Peyer's patch (tissue), 4 donors: ENCODE measurements around the gene INTS7. TPM values are rescaled to one million over a fixed set of nuclear protein-coding genes. Genes with fewer than 3 reads are reported as not detected.

Experiments
- DNase-seq, 3 donors: peaks; one replicate each; pipeline ENCODE4 v3.0.0-alpha.2; 2017 to 2019
- H3K27ac ChIP-seq, 4 donors: fragments of 200-600 bp; sonication (generic); one replicate each; pipeline ENCODE4 v1.5.1; 2016 to 2019
- H3K27me3 ChIP-seq, 2 donors: fragments of 200-600 bp; sonication (generic); one replicate each; pipeline ENCODE4 v1.5.1; 2019
- H3K36me3 ChIP-seq, 3 donors: fragments of 200-600 bp; sonication (generic); one replicate each; pipeline ENCODE4 v1.5.1; 2016 to 2019
- H3K4me1 ChIP-seq, 4 donors: fragments of 200-600 bp; sonication (generic); one replicate each; pipeline ENCODE4 v1.5.1; 2016 to 2019
- H3K4me3 ChIP-seq, 4 donors: fragments of 200-600 bp; sonication (generic); 1 replicate in 3 of 4; 2 replicates in 1 of 4; pipeline ENCODE4 v1.5.1; 2016 to 2019; ENCODE audit warnings: mild to moderate bottlenecking in 1 of 4
- H3K9me3 ChIP-seq, 4 donors: fragments of 200-600 bp; sonication (generic); one replicate each; pipeline ENCODE4 v1.5.1; 2016 to 2019; ENCODE audit warnings: mild to moderate bottlenecking in 1 of 4
- CTCF ChIP-seq, 6 experiments: fragments of 450-650 bp in 4 of 6; fragments of 200-600 bp in 2 of 6; sonication (generic) in 1 of 6; IDR thresholded peaks; one replicate each; pipeline ENCODE4 v1.5.1; 2017 to 2019; ENCODE audit warnings: antibody characterized with exemption in 6 of 6, mild to moderate bottlenecking in 3 of 6, moderate library complexity in 1 of 6
- POLR2A ChIP-seq, 2 donors: fragments of 450-650 bp; IDR thresholded peaks; one replicate each; pipeline ENCODE4 v1.5.1; 2017; ENCODE audit warnings: antibody characterized with exemption in 2 of 2, mild to moderate bottlenecking in 2 of 2, moderate library complexity in 2 of 2
- total RNA-seq, 4 donors: library from RNA; depleted of rRNA; stranded (reverse); fragments of >200 nt; gene quantifications; one replicate each; pipeline ENCODE4 v1.1.0, GENCODE V29; 2016

Gene INTS7
- total RNA-seq, 4 donors from 2014 or later, result 7.7 to 21.5 (median 11.9) TPM

DNA sequence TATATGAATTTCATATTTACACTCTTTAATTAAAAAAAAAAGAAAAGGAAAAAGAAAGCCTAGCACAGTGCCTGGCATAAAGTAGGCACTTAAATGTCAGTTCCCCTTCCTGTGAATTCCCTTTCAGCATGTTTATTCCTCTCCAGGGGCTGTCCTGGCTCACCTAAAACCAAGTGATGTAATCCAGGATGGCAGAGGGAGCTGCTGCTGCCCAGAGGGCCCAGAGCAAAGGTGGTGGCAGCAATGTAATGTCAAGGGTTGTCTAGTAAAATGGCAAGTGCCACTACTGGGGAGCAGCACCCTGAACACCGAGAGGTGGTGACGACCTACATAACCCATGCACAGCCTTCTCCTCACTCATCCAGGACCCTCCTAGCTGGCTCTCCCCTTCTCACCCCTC is 126.4 kb downstream of the INTS7 start:
- Histone ChIP-seq H3K4me3 (no peak overlapping the region), H3K27me3 (no peaks in the 10 kb centered on the region), H3K36me3 (no peaks in the 10 kb centered on the region), H3K9me3 (peaks cover 0 to 5% (median 0%) of the 10 kb centered on the region in 4 donors), H3K27ac (peak overlapping the region in 2 of 4 donors; percentile 50 to 91), H3K4me1 (peaks cover 0 to 32% (median 4%) of the 10 kb centered on the region in 4 donors)
- DNase-seq, result no peak
- TF ChIP-seq POLR2A (IDR thresholded peaks at IDR 0.05) (no peak), CTCF (IDR thresholded peaks at IDR 0.05) (no peak)

DNA sequence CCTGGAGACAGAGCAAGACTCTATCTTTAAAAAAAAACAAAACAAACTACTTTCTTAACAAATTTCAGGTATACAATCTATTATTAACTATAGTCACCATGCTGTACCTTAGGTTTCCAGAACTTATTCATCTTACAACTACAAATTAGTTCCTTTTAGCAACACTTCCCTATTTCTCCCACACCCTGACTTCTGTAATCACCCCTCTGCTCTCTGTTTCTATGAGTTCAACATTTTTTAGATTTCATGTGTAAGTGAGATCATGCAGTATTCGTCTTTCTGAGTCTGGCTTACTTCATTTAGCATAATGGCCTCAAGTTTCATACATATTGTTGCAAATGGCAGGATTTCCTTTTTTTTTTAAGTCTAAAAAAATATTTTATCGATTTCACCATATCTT is 126.9 kb downstream of the INTS7 start:
- TF ChIP-seq CTCF (IDR thresholded peaks at IDR 0.05) (no peak), POLR2A (IDR thresholded peaks at IDR 0.05) (no peak)
- peaks cover 0 to 32% (median 4%) of the 10 kb centered on the region in 4 donors for H3K4me1 ChIP-seq
- H3K27me3 ChIP-seq, result no peaks in the 10 kb centered on the region
- peaks cover 0 to 5% (median 0%) of the 10 kb centered on the region in 4 donors for H3K9me3 ChIP-seq
- no peaks in the 10 kb centered on the region for H3K36me3 ChIP-seq
- no peak overlapping the region for H3K27ac ChIP-seq
- no peak overlapping the region for H3K4me3 ChIP-seq
- DNase-seq, result no peak

DNA sequence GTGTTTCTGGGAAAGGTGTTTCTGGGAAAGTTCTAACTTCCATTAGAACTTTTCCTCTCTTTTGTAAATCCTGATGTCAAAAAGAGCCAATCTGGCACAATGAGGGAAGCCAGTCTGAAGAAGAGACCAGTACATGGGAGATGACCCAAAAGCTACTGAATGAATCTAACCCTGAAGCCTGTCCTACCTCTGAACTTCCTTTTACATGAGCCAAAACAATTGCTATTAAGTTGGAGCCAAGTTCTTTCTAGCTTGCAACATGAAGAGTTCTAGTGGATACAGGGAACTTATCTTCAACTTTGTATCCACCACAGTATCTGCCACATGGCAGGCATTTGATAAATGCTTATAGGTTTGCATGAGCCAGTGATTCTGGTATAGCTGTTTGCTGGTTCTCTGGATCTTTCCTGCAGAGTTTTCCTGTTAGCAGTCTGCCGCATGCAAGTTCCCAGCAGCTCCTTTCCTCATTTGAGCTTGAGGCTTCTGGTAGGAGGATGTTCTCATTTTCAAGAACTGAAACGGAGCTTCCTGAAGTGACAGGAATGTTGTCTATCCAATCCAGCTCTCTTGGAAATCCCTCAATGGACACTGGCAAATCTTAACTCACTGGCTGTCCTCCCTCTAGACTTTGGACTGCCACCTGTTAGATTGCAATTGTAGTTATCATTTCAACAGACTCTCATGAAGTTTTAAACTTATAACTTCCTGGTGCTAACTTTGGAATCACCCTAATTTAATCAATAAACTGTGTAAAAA is 131.7 kb downstream of the INTS7 start:
- no peak overlapping the region for H3K4me3 ChIP-seq
- H3K4me1 ChIP-seq, result peaks cover 0 to 8% (median 0%) of the 10 kb centered on the region in 4 donors
- DNase-seq, result peak in 1 of 3 donors; percentile 58
- peak overlapping the region in 2 of 4 donors; percentile 37 to 59 for H3K27ac ChIP-seq
- H3K27me3 ChIP-seq, result no peaks in the 10 kb centered on the region
- H3K9me3 ChIP-seq, result peaks cover 0 to 5% (median 0%) of the 10 kb centered on the region in 4 donors
- TF ChIP-seq POLR2A (IDR thresholded peaks at IDR 0.05) (no peak), CTCF (IDR thresholded peaks at IDR 0.05) (no peak)
- H3K36me3 ChIP-seq, result no peaks in the 10 kb centered on the region

- TF ChIP-seq POLR2A (IDR thresholded peaks at IDR 0.05) (no peak), CTCF (IDR thresholded peaks at IDR 0.05) (no peak)
- Histone ChIP-seq H3K9me3 (peaks cover 0 to 5% (median 0%) of the 10 kb centered on the region in 4 donors), H3K27ac (peak overlapping the region in 1 of 4 donors; percentile 59), H3K4me3 (no peak overlapping the region), H3K36me3 (no peaks in the 10 kb centered on the region), H3K27me3 (no peaks in the 10 kb centered on the region), H3K4me1 (peaks cover 0 to 8% (median 0%) of the 10 kb centered on the region in 4 donors)
- no peak for DNase-seq
Measured at GRCh38 chr1:211902624-211903291, 132.6 kb downstream of the INTS7 start.

- Histone ChIP-seq H3K36me3 (no peaks in the 10 kb centered on the region), H3K9me3 (peaks cover 0 to 5% (median 0%) of the 10 kb centered on the region in 4 donors), H3K4me3 (no peak overlapping the region), H3K27me3 (no peaks in the 10 kb centered on the region), H3K4me1 (peaks cover 0 to 8% (median 0%) of the 10 kb centered on the region in 4 donors), H3K27ac (no peak overlapping the region)
- no peak for TF ChIP-seq POLR2A (IDR thresholded peaks at IDR 0.05)
- TF ChIP-seq CTCF (IDR thresholded peaks at IDR 0.05), result no peak
- DNase-seq, result no peak
Measured at GRCh38 chr1:211901945-211902344, 133.4 kb downstream of the INTS7 start.
